Effector CD8-positive, alpha-beta T cell (primary cell): ENCODE data around the gene IFI16.

ENCODE experiments used
- DNase-seq: peaks from one replicate; lab custom pipeline; 2025; lab: John Stamatoyannopoulos, UW

IFI16 gene

GRCh38 chr1:159065106-159065505, 55.4 kb downstream of the IFI16 start:
- DNase-seq: no peak

GRCh38 chr1:159066108-159066507, 56.4 kb downstream of the IFI16 start:
- no peak for DNase-seq

GRCh38 chr1:159067699-159068621, 58.3 kb downstream of the IFI16 start:
- no peak for DNase-seq

- DNase-seq: no peak
These were observed 59.2 kb downstream of the IFI16 start for GRCh38 chr1:159068886-159069285.

- no peak for DNase-seq
These were observed 62.4 kb downstream of the IFI16 start for GRCh38 chr1:159071970-159072582.

GRCh38 chr1:159076438-159077119, 66.9 kb downstream of the IFI16 start, which contains the start of gene AIM2:
Gene AIM2 (minus strand): TSS chr1:159076766. CDS start chr1:159073499, 3,267 bp downstream.
- DNase-seq: no peak

- no peak for DNase-seq
These were observed 67.6 kb downstream of the IFI16 start for GRCh38 chr1:159077120-159077961.

- DNase-seq: no peak
These were observed 69.8 kb downstream of the IFI16 start for GRCh38 chr1:159079525-159079924.

- DNase-seq: no peak
These were observed 71.9 kb downstream of the IFI16 start for GRCh38 chr1:159081626-159082025.

GRCh38 chr1:159083013-159083412, 73.3 kb downstream of the IFI16 start:
- DNase-seq: no peak

- no peak for DNase-seq
These were observed 74.4 kb downstream of the IFI16 start for GRCh38 chr1:159084152-159084551.

GRCh38 chr1:159084867-159085266, 75.2 kb downstream of the IFI16 start:
- no peak for DNase-seq

GRCh38 chr1:159088050-159088449, 78.3 kb downstream of the IFI16 start:
- no peak for DNase-seq

GRCh38 chr1:159088546-159089183, 79.0 kb downstream of the IFI16 start:
- no peak for DNase-seq

- no peak for DNase-seq
These were observed 79.6 kb downstream of the IFI16 start for GRCh38 chr1:159089184-159089791.

- DNase-seq: no peak
These were observed 80.8 kb downstream of the IFI16 start for GRCh38 chr1:159090286-159091179.

- DNase-seq: no peak
These were observed 81.5 kb downstream of the IFI16 start for GRCh38 chr1:159091180-159091560.

GRCh38 chr1:159091607-159092031, 81.9 kb downstream of the IFI16 start:
- DNase-seq: no peak

- no peak for DNase-seq
These were observed 82.5 kb downstream of the IFI16 start for GRCh38 chr1:159092036-159092760.
